Measurements from ENCODE around the gene SBSN. TPM values are rescaled to one million over a fixed set of nuclear protein-coding genes. Genes with fewer than 3 reads are reported as not detected.

The SBSN gene, protein sequence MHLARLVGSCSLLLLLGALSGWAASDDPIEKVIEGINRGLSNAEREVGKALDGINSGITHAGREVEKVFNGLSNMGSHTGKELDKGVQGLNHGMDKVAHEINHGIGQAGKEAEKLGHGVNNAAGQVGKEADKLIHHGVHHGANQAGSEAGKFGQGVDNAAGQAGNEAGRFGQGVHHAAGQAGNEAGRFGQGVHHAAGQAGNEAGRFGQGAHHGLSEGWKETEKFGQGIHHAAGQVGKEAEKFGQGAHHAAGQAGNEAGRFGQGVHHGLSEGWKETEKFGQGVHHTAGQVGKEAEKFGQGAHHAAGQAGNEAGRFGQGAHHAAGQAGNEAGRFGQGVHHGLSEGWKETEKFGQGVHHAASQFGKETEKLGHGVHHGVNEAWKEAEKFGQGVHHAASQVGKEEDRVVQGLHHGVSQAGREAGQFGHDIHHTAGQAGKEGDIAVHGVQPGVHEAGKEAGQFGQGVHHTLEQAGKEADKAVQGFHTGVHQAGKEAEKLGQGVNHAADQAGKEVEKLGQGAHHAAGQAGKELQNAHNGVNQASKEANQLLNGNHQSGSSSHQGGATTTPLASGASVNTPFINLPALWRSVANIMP
- not detected for total RNA-seq

DNA sequence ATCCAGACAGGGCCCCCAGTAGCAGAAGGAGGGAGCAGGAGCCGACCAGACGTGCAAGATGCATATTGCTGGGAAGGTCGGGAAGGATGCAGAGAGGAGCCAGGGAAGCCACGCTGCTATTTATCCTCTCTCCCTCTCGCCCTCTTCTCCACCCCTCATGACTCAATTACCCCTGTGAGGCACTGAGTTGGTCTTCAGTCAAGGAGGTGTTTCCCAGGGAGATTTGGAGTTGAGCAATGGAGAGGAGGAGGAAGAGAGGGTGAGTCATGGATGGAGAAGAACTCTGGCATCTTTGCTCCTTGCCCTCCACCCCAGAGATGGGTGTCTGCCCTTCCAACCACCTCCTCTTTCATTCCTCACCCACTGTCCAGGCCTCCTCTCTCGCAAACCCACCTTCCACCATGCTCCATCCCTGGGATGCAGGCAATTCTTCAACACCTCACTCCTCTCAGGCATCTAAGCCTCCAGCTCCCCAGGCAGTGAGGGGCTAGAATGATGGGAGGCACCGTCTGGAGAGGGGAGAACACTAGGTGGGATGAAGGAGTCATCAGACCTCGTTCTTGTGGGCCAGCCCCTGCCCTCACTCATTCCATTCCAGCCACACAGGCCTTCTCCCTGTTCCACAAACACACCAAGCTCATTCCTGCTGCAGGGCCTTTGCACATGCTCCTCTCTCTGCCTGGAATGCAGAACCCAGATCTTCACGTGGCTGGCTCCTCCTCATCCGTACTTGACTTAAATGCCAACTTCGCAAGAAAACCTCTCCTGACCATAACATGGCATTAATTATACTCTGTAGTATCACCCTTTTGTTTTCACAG is at the start of gene SBSN:
Gene SBSN, minus strand, starts transcription at position 94 of the 821 bp plus-strand sequence. Its CDS starts 30 bp downstream, at position 64.
- Histone ChIP-seq H3K27ac (ENCODE audit: low read depth, low read length) (no peak within 1 kb of the TSS), H3K27me3 (ENCODE audit: control insufficient read depth in 3 of 3, insufficient read depth in 3 of 3, low read length in 3 of 3) (peaks cover 43 to 66% (median 64%) of the 10 kb centered on the region in 3 donors), H3K36me3 (ENCODE audit: control insufficient read depth in 3 of 3, insufficient read depth in 3 of 3, low read length in 3 of 3) (no peaks in the 10 kb centered on the region), H3K4me1 (ENCODE audit: control insufficient read depth in 3 of 3, insufficient read depth in 3 of 3, low read length in 3 of 3) (no peaks in the 10 kb centered on the region), H3K4me3 (ENCODE audit: low read length in 3 of 3) (no peak within 1 kb of the TSS), H3K9ac (ENCODE audit: low read depth in 1 of 3, low read length in 3 of 3) (no peak within 1 kb of the TSS), H3K9me3 (ENCODE audit: control insufficient read depth in 3 of 3, low read length in 3 of 3) (no peaks in the 10 kb centered on the region)

DNA sequence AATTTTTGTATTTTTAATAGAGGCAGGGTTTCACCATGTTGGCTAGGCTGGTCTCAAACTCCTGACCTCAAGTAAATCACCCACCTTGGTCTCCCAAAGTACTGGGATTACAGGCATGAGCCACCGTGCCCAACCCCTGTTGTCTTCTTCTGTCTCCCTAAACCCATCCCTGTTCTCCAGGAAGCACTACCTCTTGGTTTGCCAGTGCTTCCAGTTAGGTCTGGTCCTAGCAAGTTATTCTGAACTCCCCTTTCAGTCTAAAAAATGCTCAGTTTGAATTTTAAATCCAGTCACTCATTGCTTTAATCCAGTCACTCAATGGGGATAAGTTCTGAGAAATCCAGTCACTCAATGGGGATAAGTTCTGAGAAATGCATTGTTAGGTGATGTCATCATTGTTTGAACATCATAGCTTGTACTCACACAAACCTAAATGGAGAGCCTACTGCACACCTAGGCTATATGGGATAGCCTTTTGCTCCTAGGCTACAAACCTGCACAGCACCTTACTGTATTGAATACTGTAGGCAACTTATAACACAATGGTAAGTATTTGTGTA is 43.4 kb upstream of the SBSN start:
- Histone ChIP-seq H3K9me3 (ENCODE audit: control insufficient read depth in 3 of 3, low read length in 3 of 3) (peaks cover 4 to 7% (median 5%) of the 10 kb centered on the region in 3 donors), H3K36me3 (ENCODE audit: control insufficient read depth in 3 of 3, insufficient read depth in 3 of 3, low read length in 3 of 3) (no peaks in the 10 kb centered on the region), H3K4me3 (ENCODE audit: low read length in 3 of 3) (no peak overlapping the region), H3K4me1 (ENCODE audit: control insufficient read depth in 3 of 3, insufficient read depth in 3 of 3, low read length in 3 of 3) (no peaks in the 10 kb centered on the region), H3K9ac (ENCODE audit: low read depth in 1 of 3, low read length in 3 of 3) (no peak overlapping the region), H3K27me3 (ENCODE audit: control insufficient read depth in 3 of 3, insufficient read depth in 3 of 3, low read length in 3 of 3) (peaks cover 6 to 18% (median 7%) of the 10 kb centered on the region in 3 donors), H3K27ac (ENCODE audit: low read depth, low read length) (no peak overlapping the region)

DNA sequence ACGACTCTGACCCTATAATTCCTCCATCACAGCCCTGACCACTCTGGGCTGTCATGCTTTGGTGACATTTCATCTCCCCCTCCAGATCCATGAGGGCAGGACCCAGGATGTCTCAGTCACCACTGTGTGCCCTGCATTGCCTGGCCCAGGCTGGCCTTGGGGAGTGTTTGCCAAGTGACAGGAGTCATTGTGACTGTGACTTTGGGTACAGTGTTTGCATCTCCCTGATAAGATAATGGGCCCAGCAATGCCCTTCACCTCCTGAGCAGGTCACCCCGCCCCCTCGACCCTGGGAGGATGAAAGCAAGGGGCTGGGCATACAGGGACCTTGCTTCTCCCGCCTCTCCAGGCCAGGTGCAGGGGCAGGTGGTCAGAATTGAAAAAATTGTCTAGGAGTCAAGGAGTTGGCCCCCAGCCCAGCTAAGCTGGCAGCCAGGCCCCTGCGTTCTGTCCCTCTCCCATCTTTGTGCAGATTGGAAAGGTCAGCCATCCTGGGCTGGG is 41.2 kb upstream of the SBSN start:
- H3K27ac ChIP-seq (ENCODE audit: low read depth, low read length) = no peak overlapping the region
- no peak overlapping the region for H3K4me3 ChIP-seq (ENCODE audit: low read length in 3 of 3)
- peaks cover 15 to 18% (median 15%) of the 10 kb centered on the region in 3 donors for H3K27me3 ChIP-seq (ENCODE audit: control insufficient read depth in 3 of 3, insufficient read depth in 3 of 3, low read length in 3 of 3)
- H3K9ac ChIP-seq (ENCODE audit: low read depth in 1 of 3, low read length in 3 of 3) = no peak overlapping the region
- H3K9me3 ChIP-seq (ENCODE audit: control insufficient read depth in 3 of 3, low read length in 3 of 3) = no peaks in the 10 kb centered on the region
- H3K36me3 ChIP-seq (ENCODE audit: control insufficient read depth in 3 of 3, insufficient read depth in 3 of 3, low read length in 3 of 3) = no peaks in the 10 kb centered on the region
- H3K4me1 ChIP-seq (ENCODE audit: control insufficient read depth in 3 of 3, insufficient read depth in 3 of 3, low read length in 3 of 3) = no peaks in the 10 kb centered on the region

DNA sequence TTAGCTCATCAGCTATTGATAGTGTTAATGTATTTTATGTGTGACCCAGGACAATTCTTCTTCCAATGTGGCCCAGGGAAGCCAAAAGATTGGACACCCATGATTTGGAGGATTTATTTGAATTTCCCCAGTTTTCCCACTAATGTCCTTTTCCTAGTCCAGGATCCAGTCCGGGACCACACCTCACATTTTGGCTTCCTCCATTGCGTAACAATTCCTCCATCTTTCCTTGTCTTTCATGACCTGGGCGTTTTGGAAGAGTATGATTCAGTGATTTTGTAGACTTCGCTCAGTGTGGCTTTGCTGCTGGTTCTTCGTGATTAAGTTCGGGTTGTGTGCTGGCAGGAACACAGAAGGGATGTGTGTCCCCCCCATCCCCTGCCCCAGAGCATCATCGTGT is 38.6 kb upstream of the SBSN start:
- Histone ChIP-seq H3K27ac (ENCODE audit: low read depth, low read length) (no peak overlapping the region), H3K4me1 (ENCODE audit: control insufficient read depth in 3 of 3, insufficient read depth in 3 of 3, low read length in 3 of 3) (no peaks in the 10 kb centered on the region), H3K9ac (ENCODE audit: low read depth in 1 of 3, low read length in 3 of 3) (no peak overlapping the region), H3K36me3 (ENCODE audit: control insufficient read depth in 3 of 3, insufficient read depth in 3 of 3, low read length in 3 of 3) (no peaks in the 10 kb centered on the region), H3K4me3 (ENCODE audit: low read length in 3 of 3) (no peak overlapping the region), H3K9me3 (ENCODE audit: control insufficient read depth in 3 of 3, low read length in 3 of 3) (no peaks in the 10 kb centered on the region), H3K27me3 (ENCODE audit: control insufficient read depth in 3 of 3, insufficient read depth in 3 of 3, low read length in 3 of 3) (peaks cover 15 to 28% (median 28%) of the 10 kb centered on the region in 3 donors)

DNA sequence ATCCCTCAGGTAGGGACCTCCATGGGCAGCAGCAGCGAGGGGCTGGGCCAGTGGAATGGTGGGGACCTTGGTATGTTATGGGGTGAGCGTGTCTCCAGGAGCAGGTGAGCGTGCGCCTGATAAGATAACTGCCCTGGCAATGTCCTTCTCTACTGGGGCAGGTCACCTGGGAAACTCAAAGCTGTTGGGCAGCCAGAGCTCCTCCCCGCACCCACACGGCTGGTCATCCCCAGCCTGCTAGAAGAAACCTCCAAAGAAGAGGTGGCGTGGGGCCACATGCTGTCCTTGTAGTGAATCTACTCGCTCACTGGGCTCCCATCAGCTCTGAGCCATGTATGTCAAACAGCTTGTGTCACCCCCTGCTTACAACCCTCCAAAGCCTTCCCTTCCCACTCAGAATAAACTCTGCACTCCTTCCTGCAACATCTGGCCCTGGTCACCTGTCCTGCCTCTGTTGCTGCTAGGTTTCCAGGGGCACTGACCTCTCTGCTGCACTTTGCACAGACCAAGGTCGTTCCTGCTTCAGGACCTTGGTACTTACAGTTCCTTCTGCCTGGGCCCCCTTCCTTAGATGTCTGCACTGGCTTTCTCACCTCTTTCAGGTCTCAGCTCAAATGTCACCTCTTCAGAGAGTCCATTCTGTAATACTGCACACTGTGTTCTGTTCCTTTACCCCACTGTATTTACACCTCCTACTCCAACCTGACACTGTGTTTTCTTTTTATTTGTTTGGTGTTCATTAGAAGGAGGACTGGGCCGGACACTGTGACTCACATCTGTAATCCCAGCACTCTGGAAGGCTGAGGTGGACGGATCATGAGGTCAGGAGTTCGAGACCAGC is 37.1 kb upstream of the SBSN start:
- Histone ChIP-seq H3K4me1 (ENCODE audit: control insufficient read depth in 3 of 3, insufficient read depth in 3 of 3, low read length in 3 of 3) (no peaks in the 10 kb centered on the region), H3K27ac (ENCODE audit: low read depth, low read length) (no peak overlapping the region), H3K36me3 (ENCODE audit: control insufficient read depth in 3 of 3, insufficient read depth in 3 of 3, low read length in 3 of 3) (no peaks in the 10 kb centered on the region)

DNA sequence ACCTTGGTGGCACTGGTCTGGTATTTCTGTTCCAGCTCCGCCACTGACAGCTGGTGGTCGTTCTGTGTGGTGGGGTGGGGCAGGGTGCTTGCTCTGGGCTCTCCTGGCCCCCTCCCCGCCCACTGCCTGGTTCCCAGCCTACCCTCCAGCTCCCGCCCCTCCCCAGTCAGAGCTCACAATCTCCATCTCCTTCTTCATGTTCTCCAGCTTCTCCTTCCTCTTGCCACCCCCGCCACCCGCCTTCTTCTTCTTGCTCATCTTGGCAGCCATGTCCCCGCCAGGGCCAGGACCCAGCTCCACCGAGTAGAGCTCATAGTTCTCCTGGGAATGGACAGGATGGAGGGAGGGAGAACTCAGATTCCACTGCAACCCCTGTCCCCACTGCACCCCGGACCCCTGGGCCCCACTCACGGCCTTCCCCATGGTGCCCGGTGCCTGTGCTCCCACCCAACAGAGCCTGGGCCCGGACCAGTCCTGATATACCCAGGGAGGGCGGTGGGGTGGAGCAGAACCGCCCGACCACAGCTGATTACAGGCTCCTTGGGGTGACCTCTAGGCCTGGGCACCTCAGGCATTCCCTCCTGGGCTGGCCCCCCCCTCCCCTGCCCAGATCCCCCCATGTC is 35.2 kb upstream of the SBSN start, which contains the start of gene ATP4A:
Gene ATP4A, minus strand, starts transcription at position 452 of the 623 bp plus-strand sequence. Its CDS starts 29 bp downstream, at position 423.
- Histone ChIP-seq H3K27me3 (ENCODE audit: control insufficient read depth in 3 of 3, insufficient read depth in 3 of 3, low read length in 3 of 3) (peaks cover 41 to 54% (median 41%) of the 10 kb centered on the region in 3 donors), H3K36me3 (ENCODE audit: control insufficient read depth in 3 of 3, insufficient read depth in 3 of 3, low read length in 3 of 3) (no peaks in the 10 kb centered on the region), H3K4me1 (ENCODE audit: control insufficient read depth in 3 of 3, insufficient read depth in 3 of 3, low read length in 3 of 3) (peaks cover 0 to 2% (median under 1%) of the 10 kb centered on the region in 3 donors), H3K9me3 (ENCODE audit: control insufficient read depth in 3 of 3, low read length in 3 of 3) (no peaks in the 10 kb centered on the region), H3K27ac (ENCODE audit: low read depth, low read length) (no peak within 1 kb of the TSS), H3K9ac (ENCODE audit: low read depth in 1 of 3, low read length in 3 of 3) (no peak within 1 kb of the TSS), H3K4me3 (ENCODE audit: low read length in 3 of 3) (no peak within 1 kb of the TSS)

More for the DNA sequence above, 37.1 kb upstream of the SBSN start:
- Histone ChIP-seq H3K9me3 (ENCODE audit: control insufficient read depth in 3 of 3, low read length in 3 of 3) (no peaks in the 10 kb centered on the region), H3K9ac (ENCODE audit: low read depth in 1 of 3, low read length in 3 of 3) (no peak overlapping the region), H3K27me3 (ENCODE audit: control insufficient read depth in 3 of 3, insufficient read depth in 3 of 3, low read length in 3 of 3) (peaks cover 22 to 35% (median 32%) of the 10 kb centered on the region in 3 donors), H3K4me3 (ENCODE audit: low read length in 3 of 3) (no peak overlapping the region)

DNA sequence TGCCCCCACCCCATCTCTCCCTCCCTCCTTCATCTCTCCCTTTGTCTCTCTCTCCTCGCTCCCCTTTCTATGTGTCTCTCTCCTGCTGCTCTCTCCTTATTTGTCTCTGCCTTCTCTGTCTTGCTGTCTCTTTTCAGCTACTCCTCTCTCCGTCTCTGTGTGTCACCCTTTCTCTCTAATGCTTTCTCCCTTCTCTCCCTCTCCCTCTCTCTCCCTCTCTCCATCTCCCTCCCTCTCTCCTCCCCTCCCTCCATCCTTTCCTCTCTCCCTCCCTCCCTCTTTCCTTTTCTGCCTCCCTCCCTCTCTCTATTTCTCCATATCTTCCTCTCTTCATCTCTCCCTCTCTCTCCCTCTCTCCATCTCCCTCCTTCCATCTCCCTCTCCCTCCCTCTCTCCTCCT is 34.7 kb upstream of the SBSN start:
- Histone ChIP-seq H3K4me1 (ENCODE audit: control insufficient read depth in 3 of 3, insufficient read depth in 3 of 3, low read length in 3 of 3) (peaks cover 0 to 5% (median 3%) of the 10 kb centered on the region in 3 donors), H3K36me3 (ENCODE audit: control insufficient read depth in 3 of 3, insufficient read depth in 3 of 3, low read length in 3 of 3) (no peaks in the 10 kb centered on the region), H3K27me3 (ENCODE audit: control insufficient read depth in 3 of 3, insufficient read depth in 3 of 3, low read length in 3 of 3) (peaks cover 46 to 59% (median 46%) of the 10 kb centered on the region in 3 donors), H3K27ac (ENCODE audit: low read depth, low read length) (no peak overlapping the region), H3K9me3 (ENCODE audit: control insufficient read depth in 3 of 3, low read length in 3 of 3) (no peaks in the 10 kb centered on the region), H3K9ac (ENCODE audit: low read depth in 1 of 3, low read length in 3 of 3) (no peak overlapping the region), H3K4me3 (ENCODE audit: low read length in 3 of 3) (no peak overlapping the region)

DNA sequence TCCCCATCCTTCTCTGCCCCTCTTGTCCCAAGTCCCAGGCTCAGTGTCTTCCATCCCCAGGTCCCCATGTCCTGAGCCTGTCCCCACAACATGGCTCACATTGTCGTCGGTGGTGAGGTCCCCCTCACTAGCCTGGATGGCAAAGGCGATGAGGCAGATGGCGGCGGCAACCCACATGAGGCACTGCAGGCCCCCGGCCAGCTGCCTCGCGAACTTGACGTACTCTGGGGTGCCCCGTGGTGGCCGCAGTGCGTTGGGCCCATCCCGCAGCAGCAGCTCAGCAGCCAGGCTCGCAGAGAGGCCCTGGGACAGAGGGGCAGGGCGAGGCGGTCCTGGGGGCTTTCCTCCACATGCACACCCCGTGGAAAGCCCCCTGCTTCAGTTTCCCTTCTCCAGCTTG is 34.2 kb upstream of the SBSN start:
- peaks cover 0 to 5% (median 3%) of the 10 kb centered on the region in 3 donors for H3K4me1 ChIP-seq (ENCODE audit: control insufficient read depth in 3 of 3, insufficient read depth in 3 of 3, low read length in 3 of 3)
- H3K27me3 ChIP-seq (ENCODE audit: control insufficient read depth in 3 of 3, insufficient read depth in 3 of 3, low read length in 3 of 3) = peaks cover 48 to 62% (median 49%) of the 10 kb centered on the region in 3 donors
- no peaks in the 10 kb centered on the region for H3K36me3 ChIP-seq (ENCODE audit: control insufficient read depth in 3 of 3, insufficient read depth in 3 of 3, low read length in 3 of 3)
- H3K9ac ChIP-seq (ENCODE audit: low read depth in 1 of 3, low read length in 3 of 3) = no peak overlapping the region
- H3K9me3 ChIP-seq (ENCODE audit: control insufficient read depth in 3 of 3, low read length in 3 of 3) = no peaks in the 10 kb centered on the region
- H3K4me3 ChIP-seq (ENCODE audit: low read length in 3 of 3) = no peak overlapping the region
- H3K27ac ChIP-seq (ENCODE audit: low read depth, low read length) = no peak overlapping the region

All from skeletal muscle tissue (tissue), 4 donors.